ENCODE results near the gene ZNF775.

The ZNF775 gene

DNA sequence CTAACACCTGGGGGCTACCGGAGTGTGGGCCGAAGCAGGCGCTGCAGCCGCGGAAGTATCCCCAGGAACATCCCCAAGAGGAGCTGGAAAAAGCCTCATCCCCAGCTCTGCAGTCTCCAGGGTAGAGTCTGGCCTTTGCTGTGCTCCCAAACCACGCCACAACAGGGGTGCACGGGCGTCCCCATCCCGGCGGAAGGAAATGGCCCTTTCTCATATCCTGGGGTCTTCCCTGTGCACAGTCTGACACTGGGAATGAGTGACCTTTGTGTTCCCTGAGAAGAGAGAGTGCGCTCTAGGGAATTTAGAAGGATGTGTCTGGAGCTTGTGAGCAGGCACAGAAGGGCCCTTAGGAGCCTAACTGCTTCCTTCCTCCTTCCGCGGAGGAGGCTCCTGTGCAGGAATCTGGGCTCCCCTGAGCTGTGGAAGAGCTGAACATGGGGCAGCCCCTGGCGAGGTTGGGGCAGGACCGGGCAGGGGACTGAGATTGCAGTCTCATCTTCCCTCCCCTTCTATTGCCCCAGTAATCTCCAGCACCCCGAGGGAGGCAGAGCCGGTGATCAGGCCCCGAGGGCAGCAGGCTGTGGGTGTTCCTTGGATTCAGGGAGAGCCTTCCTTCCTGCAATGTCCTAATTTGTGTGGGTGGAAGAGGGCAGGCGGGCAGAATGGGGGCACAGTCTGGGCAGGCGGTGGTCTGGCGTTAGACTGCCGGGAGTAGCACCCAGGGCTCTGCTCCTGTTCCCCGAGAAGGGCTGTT is 9.2 kb upstream of the ZNF775 start:
- no peak for DNase-seq

DNA sequence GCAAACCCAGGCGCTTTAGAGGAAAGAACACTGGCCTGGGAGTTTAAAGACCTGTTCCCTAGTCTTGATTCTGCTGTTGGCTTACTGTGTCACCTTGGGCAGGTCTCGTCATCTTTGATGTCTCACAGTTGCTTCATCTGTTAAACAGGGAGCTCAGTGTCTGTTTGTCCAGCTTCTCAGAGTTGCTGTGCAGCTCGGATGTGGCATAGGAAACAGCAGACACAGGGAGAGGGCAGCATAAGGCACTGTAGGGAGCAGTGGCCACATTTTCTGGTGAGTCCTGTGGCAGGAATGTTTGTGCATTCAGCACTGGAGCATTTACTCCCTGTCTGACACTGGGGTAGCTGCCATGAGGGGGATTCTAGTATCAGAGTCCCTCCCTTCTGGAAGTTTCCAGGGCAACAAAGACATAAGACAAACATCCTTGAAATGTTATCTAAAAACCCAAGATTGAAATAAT is 8.5 kb upstream of the ZNF775 start:
- no peak for DNase-seq

DNA sequence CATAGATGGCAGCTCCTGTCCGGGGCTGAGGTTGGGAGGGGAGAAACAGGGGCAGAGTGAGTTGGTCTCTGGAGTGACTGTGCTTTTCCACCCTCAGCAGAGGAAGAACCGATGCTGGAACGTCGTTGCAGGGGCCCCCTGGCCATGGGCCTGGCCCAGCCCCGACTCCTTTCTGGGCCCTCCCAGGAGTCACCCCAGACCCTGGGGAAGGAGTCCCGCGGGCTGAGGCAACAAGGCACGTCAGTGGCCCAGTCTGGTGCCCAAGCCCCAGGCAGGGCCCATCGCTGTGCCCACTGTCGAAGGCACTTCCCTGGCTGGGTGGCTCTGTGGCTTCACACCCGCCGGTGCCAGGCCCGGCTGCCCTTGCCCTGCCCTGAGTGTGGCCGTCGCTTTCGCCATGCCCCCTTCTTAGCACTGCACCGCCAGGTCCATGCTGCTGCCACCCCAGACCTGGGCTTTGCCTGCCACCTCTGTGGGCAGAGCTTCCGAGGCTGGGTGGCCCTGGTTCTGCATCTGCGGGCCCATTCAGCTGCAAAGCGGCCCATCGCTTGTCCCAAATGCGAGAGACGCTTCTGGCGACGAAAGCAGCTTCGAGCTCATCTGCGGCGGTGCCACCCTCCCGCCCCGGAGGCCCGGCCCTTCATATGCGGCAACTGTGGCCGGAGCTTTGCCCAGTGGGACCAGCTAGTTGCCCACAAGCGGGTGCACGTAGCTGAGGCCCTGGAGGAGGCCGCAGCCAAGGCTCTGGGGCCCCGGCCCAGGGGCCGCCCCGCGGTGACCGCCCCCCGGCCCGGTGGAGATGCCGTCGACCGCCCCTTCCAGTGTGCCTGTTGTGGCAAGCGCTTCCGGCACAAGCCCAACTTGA is 7.8 kb upstream of the ZNF775 start:
- no peak for DNase-seq

DNA sequence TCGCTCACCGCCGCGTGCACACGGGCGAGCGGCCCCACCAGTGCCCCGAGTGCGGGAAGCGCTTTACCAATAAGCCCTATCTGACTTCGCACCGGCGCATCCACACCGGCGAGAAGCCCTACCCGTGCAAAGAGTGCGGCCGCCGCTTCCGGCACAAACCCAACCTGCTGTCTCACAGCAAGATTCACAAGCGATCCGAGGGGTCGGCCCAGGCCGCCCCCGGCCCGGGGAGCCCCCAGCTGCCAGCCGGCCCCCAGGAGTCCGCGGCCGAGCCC is 7.2 kb upstream of the ZNF775 start:
- no peak for DNase-seq

DNA sequence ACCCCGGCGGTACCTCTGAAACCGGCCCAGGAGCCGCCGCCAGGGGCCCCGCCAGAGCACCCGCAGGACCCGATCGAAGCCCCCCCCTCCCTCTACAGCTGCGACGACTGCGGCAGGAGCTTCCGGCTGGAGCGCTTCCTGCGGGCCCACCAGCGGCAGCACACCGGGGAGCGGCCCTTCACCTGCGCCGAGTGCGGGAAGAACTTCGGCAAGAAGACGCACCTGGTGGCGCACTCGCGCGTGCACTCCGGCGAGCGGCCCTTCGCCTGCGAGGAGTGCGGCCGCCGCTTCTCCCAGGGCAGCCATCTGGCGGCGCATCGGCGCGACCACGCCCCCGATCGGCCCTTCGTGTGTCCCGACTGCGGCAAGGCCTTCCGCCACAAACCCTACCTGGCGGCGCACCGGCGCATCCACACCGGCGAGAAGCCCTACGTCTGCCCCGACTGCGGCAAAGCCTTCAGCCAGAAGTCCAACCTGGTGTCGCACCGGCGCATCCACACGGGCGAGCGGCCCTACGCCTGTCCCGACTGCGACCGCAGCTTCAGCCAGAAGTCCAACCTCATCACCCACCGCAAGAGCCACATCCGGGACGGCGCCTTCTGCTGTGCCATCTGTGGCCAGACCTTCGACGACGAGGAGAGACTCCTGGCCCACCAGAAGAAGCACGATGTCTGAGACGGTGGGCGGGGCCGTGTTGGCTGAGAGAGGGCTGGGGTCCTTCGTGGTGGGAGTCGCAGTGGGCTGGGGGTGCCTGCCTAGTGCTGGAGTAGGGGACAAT is 6.7 kb upstream of the ZNF775 start:
- no peak for DNase-seq

DNA sequence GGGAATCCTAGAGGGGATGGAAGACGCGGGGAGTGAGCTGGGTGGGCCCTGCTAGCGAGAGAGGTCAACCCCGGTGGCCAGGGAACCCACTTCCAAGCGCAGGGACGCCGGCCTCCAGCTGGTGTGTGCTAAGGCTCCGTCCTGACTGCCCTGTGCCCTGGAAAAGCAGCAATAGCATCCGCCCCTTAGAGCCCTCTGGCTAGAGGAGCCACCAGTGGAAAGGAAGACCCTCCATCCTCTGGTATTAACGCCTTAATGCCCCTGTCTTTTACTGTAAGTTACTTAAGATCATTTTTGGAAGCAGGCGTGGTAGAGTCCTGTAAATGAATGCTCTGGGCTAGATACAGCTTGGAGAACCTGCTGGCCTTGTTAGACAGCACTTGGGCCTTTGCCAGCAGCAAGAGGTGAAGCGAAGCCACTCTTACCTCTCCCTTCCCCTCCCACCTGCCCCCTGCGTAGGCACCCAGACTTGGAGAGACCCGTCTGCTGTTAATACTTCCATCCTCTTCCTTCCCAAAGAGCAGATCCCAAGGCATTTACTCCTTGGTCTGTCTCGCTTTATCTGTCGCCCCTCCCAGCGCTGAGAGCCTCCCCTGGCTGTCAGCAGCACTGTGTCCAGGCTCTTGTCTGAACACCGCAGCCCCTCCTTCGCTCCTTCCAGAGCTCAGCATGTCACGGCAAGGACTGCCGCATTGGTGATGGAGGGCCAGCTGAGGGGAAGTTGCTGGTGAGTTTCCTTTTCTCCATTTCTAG is 5.9 kb upstream of the ZNF775 start:
- no peak for DNase-seq

DNA sequence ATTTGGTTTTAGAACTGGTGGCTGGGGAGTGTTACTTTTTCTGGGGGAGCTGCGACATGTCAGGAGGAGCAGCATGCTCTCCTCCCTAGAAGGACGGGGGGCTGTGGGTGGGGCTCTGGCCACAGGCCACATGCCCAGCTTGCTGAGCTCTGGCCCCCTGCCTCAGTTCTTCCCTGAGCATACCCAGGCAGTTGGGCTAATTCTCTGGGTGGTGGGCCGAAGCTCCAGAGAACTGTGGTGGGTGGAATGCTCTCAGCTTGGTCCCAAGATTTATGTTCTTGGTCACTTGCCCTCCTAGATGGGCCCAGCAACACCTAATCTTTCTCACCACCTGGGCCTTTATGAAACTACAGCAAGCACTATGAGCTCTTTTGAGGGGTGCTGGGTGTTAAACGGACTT is 5.1 kb upstream of the ZNF775 start:
- no peak for DNase-seq

DNA sequence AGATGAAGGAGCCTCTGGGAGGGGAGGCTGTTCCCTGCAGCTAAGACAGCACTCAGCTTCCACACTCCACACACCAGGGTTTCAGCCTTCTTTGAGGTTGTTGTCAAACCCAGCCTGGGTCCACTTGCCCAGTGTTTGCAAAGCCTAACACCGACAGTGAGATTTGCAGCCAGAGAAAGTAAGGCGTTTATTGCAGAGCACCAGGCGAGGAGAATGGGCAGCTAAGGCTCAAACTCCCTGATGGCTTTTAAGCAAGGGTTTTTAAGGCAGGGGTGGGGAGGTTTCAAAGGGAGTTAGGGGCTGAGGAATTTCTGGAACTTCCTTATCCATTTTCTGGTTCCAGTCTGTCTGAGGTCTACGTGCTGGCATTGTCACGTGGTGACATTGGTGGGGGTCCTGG is 4.7 kb upstream of the ZNF775 start:
- no peak for DNase-seq

DNA sequence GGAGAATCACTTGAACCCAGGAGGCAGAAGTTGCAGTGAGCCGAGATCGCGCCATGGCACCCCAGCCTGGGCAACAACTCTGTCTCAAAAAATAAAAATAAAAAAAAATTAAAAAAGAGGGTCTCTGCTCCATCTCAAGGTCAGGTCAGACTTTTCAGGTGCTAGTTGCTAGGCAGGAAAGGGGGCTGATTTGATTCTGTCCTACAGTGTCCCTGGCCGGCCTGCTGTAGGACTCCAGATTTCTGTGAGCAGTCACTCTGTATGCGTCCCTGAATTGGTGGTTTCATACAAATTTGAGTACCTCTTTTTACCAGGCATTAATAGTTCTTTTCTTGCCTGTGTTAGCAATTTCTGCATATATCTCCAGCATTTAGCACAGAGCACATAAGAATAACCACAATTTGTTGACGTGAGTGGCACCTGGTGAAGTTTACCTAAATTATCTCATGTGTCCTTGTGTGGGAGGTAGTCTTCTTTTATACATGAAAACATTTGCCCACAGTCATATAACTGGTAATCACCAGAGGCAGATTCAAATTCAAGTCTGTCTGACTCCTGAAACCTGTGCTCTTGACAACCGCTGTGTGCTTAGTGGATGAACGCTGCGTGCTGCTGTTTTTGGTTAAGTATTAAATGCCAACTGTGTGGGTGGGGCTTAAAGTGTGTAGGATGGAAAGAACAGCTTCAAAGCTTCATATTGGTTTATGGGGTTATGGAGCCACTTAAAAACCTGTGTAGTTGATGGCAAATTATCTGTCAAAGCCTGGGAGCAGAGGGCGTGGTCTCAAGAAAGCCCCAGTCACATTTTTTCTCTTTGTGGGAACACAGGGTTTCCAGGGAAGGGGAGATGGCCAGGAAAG is 3.2 kb upstream of the ZNF775 start:
- DNase-seq, result no peak

DNA sequence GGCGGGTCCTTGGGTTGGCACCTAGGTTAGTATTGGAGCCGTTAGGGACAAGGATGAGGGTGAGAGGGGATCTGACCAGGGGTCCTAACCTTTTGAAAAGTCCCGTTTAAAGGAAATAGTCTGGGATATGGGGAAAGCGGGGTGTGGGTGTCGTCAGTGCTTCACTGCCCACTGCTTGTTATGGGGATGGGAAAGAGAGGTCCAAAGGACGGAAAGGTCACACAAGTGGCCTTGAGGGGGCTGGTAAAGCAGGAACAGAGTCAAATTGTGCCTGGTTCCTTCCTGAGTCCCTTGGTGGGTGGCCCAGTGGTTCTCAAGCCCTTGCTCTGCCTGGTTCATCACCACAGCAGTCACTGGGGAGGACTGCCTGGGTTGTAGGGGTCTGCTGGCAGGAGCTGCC is 2.6 kb upstream of the ZNF775 start:
- DNase-seq, result no peak

DNA sequence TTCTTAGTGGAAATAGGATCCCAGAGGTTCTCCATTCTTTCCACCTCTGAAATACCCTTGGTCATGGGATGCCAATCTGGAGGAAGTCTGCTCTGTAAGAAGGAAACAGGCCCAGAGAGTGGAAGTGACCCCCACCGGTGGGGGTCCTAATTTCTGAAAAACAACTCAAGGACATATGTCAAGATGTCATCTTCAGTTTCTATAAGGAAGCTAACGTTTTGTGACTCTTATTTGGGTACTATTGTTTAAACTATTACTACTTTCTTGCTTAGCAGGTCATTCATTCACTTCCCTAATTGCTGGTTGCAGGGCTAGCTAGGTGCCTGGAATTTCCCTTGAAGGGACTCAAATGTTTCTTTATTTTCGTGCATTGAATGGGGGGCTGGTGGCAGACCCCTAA is 1.9 kb upstream of the ZNF775 start:
- no peak for DNase-seq

DNA sequence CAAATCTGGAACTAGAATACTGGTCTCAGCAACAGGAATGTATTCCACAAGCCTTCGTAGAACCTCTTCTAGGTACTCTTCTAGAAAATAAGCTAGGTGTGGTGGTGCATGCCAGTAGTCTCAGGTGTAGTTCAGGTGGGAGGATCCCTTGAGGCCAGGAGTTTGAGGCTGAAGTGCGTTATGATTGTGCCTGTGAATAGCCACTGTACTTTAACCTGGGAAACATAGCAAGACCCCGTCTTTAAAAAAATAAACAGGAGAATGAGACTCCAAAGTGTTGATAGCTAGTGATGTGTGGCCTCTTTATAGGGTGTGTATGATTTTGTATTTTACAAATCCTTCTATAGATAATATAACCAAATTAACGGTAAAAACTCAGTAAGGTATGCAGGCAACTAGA is 1.5 kb upstream of the ZNF775 start:
- no peak for DNase-seq

DNA sequence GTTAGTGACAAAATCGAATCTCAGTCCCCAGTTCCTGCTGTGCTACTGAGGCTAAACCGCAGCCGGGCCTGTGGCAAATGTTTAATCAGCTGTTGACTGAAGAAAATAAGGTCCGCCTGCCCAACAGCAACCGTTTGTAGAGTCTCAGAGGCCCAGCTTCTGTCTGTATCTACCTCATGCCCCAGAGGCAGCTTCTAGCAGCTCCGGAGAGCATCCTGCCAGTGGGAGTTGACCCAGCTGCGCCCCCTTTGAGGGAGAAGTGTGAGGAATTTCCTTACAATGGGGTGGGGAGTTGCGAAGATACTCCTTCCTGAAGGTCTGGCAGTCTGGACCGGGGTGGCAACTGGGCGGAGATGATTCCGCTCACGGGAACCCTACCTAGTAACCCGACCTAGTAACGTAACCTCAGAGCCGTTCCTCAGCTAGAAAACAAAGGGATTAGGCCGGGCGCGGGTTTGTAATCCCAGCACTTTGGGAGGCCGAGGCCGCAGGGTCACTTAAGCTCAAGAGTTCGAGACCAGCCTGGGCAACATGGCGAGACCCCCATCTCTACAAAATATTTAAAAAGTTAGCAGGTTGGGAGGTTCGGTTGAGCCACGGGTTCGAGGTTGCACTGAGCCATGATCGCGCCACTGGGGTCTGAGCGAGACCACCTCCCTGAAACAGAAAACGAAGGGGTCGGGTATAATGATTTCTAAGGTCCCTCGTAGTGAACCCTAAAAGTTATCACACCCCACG is 846 bp upstream of the ZNF775 start:
- peak; percentile 59 for DNase-seq

DNA sequence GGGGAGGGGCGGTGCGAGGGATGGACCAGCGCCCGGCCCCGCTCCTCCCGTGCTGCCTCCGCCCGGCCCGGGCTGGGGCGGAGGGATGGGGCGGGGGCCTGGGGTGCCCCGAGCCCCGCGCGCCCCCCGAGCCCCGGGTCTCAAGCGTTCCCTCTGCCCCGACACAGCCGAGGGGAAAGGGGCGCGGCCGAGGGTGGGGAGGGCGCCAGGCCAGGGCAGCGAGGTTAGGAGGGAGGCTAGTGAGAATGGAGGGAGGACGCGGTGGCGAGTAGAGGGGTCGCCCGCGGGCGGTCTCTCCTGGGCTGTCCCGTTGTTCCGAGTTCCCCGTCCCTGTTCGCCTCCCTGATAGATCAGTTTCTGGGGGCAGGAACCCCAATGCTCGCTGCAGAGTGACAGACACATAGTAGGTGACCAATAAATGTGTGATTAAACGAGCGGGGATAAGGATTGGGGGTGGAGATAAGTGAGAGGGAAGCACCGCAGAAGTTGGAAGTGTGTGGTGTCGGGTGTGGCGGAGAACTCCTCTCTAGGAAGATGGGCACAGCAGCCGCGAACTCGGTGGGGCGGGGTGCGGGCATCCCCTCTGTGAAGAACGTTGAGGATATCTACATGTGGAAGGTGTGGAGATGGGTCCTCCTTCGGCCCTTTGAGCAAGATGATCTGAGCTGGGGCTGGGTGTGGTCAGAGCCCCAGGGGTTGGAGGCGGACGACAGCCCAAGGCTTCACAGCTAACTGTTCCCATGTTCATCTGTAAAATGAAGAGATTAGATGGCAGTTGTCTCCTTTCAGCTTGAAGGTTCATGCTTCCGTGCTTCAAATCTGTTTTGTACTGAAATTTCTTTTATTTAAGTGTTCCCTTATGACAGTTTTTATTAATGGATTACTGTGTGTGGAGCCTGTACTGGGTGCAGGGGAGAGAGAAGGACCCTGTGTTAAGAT is 580 bp downstream of the ZNF775 start:
- no peak for DNase-seq

DNA sequence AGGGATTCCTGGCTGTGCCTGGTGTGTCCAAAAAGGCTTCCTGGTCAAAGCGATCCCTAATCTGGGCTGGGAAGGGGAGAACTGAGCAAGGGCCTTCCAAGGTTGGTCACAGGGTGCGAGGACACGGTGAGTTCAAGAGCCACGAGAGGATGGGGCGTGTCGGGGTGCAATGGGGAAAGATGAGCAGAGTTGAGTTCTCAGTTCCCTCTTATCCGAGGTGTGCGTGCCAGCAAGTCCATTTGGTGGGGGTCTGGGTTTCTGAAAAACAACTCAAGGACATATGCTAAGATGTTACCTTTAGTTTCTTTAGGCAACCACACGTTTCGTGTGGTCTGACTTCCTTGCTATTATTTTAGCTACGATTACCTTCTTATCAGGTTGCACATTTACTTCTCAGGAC is 1.3 kb downstream of the ZNF775 start:
- no peak for DNase-seq

DNA sequence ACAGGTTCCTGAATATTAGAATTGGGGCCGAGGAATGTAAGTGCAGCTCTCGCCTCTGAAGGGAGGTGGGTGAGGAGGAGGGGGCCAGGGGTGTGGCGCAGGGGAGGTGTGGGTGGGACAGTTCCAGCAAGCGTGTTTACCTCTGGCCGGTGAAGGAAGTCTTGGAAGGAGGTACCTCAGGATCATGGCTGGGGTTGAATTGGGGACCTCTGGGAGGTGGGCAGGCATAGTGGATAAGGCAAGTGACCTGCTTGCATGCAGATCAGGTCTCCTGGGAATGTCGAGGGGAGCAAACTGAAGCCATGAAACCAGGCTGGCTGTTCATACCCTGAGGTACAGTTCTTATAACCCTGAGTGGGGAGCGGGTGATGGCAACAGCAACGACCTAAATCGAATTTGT is 2.0 kb downstream of the ZNF775 start:
- DNase-seq, result no peak

DNA sequence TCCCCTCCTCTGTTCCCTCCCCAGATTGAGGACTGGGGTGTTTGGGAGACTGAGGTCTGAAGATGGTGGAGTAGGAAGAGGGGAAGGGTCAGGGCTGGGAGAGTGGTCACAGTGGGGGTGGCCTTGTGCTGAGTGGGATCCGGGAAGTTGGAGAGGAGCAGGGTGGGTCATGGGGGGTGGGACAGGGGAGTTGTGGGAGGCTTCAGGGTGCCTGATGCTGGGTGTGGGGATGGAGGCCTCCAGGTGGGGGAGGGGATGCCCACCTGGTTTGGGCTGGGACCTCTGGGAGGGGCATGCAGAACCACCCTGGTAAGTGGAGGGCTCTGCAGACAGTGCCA is 2.6 kb downstream of the ZNF775 start:
- DNase-seq, result no peak

DNA sequence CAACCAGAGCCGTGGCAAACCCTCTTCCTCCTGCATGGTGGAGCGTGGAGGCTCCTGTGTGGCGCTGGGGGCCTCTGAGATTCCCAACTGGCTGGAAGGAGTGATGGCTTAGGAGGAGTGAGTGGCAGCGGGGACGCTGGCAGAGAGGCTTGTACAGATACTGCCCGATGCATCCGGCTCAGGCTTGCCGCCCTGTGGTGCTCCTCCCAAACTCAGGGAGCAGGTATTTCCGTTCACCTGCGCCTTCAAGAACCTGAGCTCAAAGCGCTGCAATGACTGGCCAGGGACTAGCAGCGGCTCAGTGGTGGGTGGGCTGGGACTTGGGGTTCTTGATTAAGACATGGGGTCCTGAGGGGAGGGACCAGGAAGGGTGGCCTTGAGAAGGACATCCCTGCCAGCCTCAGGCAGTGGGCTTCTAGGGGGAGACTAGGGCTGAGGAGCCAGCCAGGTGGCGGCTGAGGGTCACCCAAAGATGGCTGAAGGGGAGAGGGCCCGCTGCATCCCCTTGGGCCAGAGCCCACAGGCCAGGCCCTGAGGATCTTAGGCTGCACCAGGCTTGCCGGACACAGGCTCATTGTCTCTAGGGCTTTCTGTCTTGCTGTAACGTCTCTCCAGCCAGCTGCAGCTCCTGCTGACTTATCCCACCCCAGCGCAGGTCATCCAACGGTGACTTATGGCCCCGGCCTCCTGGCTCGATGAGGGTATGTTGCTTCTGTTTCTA is 3.2 kb downstream of the ZNF775 start:
- DNase-seq, result no peak

DNA sequence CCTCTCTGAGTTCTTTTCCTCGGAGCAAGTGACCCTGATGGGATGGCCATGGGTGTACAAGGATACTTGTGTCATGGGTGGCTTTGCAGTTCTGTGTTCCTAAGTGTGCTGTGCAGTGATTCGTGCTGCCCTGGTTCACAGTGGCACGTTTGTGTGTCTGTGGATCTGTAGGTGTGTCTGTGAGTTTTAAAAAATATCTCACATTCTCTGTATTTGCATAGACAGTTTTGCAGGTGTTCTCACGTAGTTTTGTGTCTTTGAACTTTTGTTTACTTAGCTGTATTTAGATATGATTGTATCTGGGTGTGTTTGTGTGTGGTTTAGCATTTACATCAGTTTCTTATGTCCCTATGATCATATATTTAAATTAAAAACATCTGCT is 3.7 kb downstream of the ZNF775 start:
- no peak for DNase-seq
